IMR-90 (cell line): Measurements from ENCODE around the gene ZNF580. TPM values are rescaled to one million over a fixed set of nuclear protein-coding genes. Genes with fewer than 3 reads are reported as not detected.

Experiments
- ATAC-seq: fragments of 200-7000 bp; cut with Tn5 transposase; 2 replicates; pipeline ENCODE4 v1.9.1; 2020; ENCODE audit warnings: low read depth, mild to moderate bottlenecking, moderate library complexity
- BruUV-seq: library from RNA; stranded (reverse); fragments of 400-500 nt; replicated peaks from 2 replicates; lab custom pipeline; 2021; lab: Mats Ljungman, UMichigan
- CTCF ChIA-PET: fragments of 300-600 bp; formaldehyde crosslinking; extraction: SDS; loops from one replicate; lab custom pipeline; 2021; ENCODE audit warnings: antibody characterized with exemption; lab: Yijun Ruan, JAX
- POLR2A ChIA-PET: fragments of 300-600 bp; sonication (Branson Sonifier 250); formaldehyde crosslinking; loops from one replicate; lab custom pipeline; 2022; ENCODE audit warnings: antibody characterized with exemption; ENCODE audit not compliant: unreplicated experiment; lab: Charles Lee
- DNase-seq: peaks from one replicate; pipeline ENCODE4 v3.0.0; 2013
- H2AFZ ChIP-seq: replicated peaks from 2 replicates; pipeline ENCODE3; 2013; ENCODE audit warnings: low read length, mild to moderate bottlenecking; ENCODE audit not compliant: poor library complexity
- H2AK5ac ChIP-seq: 2 replicates; pipeline ENCODE4 v1.6.1; 2013; ENCODE audit warnings: low read depth, low read length, inconsistent platforms
- H2AK9ac ChIP-seq: replicated peaks from 2 replicates; pipeline ENCODE3; 2013; ENCODE audit warnings: mild to moderate bottlenecking, low read depth, low read length, moderate library complexity; ENCODE audit not compliant: poor library complexity
- H2BK120ac ChIP-seq: 2 replicates; pipeline ENCODE4 v1.6.1; 2013; ENCODE audit warnings: low read depth, low read length, inconsistent platforms
- H2BK15ac ChIP-seq: 3 replicates; pipeline ENCODE4 v1.6.1; 2013; ENCODE audit warnings: low read depth, low read length, inconsistent platforms
- H2BK20ac ChIP-seq: 2 replicates; pipeline ENCODE4 v1.6.1; 2013; ENCODE audit warnings: low read depth, mild to moderate bottlenecking, inconsistent platforms, low read length, moderate library complexity
- H2BK5ac ChIP-seq: 2 replicates; pipeline ENCODE4 v1.6.1; 2013; ENCODE audit warnings: mild to moderate bottlenecking, low read depth, low read length, inconsistent platforms; ENCODE audit not compliant: poor library complexity, severe bottlenecking
- H3K14ac ChIP-seq: replicated peaks from 2 replicates; pipeline ENCODE4 v1.6.1; 2013; ENCODE audit warnings: low read depth, low read length, inconsistent platforms
- H3K18ac ChIP-seq: 2 replicates; pipeline ENCODE4 v1.6.1; 2013; ENCODE audit warnings: low read depth, low read length, control low read depth
- H3K23ac ChIP-seq: 2 replicates; pipeline ENCODE4 v1.6.1; 2013; ENCODE audit warnings: low read depth, low read length, inconsistent platforms
- H3K27ac ChIP-seq: 2 replicates; pipeline ENCODE4 v1.5.1; 2013; ENCODE audit warnings: mild to moderate bottlenecking, control low read depth, low read length; ENCODE audit not compliant: insufficient read depth
- H3K27me3 ChIP-seq: 2 replicates; pipeline ENCODE4 v1.6.1; 2013; ENCODE audit warnings: low read length; ENCODE audit not compliant: control insufficient read depth, insufficient read depth
- H3K36me3 ChIP-seq: 2 replicates; pipeline ENCODE4 v1.6.1; 2013; ENCODE audit warnings: low read length, mixed read lengths; ENCODE audit not compliant: control insufficient read depth, insufficient read depth
- H3K4ac ChIP-seq: 2 replicates; pipeline ENCODE4 v1.6.1; 2013; ENCODE audit warnings: low read depth, low read length, inconsistent platforms
- H3K4me1 ChIP-seq: 2 replicates; pipeline ENCODE4 v1.6.1; 2013; ENCODE audit warnings: low read length, mixed read lengths; ENCODE audit not compliant: control insufficient read depth, insufficient read depth
- H3K4me2 ChIP-seq: 2 replicates; pipeline ENCODE4 v1.6.1; 2013; ENCODE audit warnings: low read depth, mild to moderate bottlenecking, control low read depth, low read length, moderate library complexity
- H3K4me3 ChIP-seq: 2 replicates; pipeline ENCODE4 v1.5.1; 2013; ENCODE audit warnings: low read depth, mild to moderate bottlenecking, control low read depth, low read length, moderate library complexity; ENCODE audit not compliant: insufficient read depth
- H3K56ac ChIP-seq: 2 replicates; pipeline ENCODE4 v1.6.1; 2013; ENCODE audit warnings: low read length, inconsistent platforms; ENCODE audit not compliant: insufficient read depth; ENCODE audit errors: extremely low read depth
- H3K79me1 ChIP-seq, 2 experiments: 2 replicates each; pipeline ENCODE4 v1.6.1; 2013; ENCODE audit warnings: low read length in 2 of 2, inconsistent platforms in 1 of 2, low read depth in 1 of 2
- H3K9ac ChIP-seq: 2 replicates; pipeline ENCODE4 v1.6.1; 2013; ENCODE audit warnings: low read depth, low read length, control low read depth
- H3K9me1 ChIP-seq: 2 replicates; pipeline ENCODE4 v1.6.1; 2013; ENCODE audit warnings: low read length, inconsistent platforms; ENCODE audit not compliant: insufficient read depth
- H3K9me3 ChIP-seq: 2 replicates; pipeline ENCODE4 v1.6.1; 2013; ENCODE audit warnings: low read length; ENCODE audit not compliant: control insufficient read depth, insufficient read depth
- H4K20me1 ChIP-seq: 2 replicates; pipeline ENCODE4 v1.6.1; 2013; ENCODE audit warnings: low read length, inconsistent platforms; ENCODE audit not compliant: insufficient read depth
- H4K5ac ChIP-seq: 2 replicates; pipeline ENCODE4 v1.6.1; 2013; ENCODE audit warnings: mild to moderate bottlenecking, low read depth, low read length, control low read depth
- H4K8ac ChIP-seq, 2 experiments: 2 replicates each; pipeline ENCODE4 v1.6.1; 2013; ENCODE audit warnings: low read depth in 2 of 2, low read length in 2 of 2, control low read depth in 1 of 2, inconsistent platforms in 1 of 2
- H4K91ac ChIP-seq: 2 replicates; pipeline ENCODE4 v1.6.1; 2013; ENCODE audit warnings: low read depth, low read length, inconsistent platforms; ENCODE audit not compliant: insufficient read depth
- RFX5 ChIP-seq: IDR thresholded peaks from 2 replicates; pipeline ENCODE4 v1.8.0; 2012; ENCODE audit warnings: low read depth, mild to moderate bottlenecking, low read length, moderate library complexity
- SMC3 ChIP-seq: fragments of 150-350 bp; IDR thresholded peaks from 2 replicates; pipeline ENCODE4 v1.6.1; 2016; ENCODE audit warnings: low read depth, mild to moderate bottlenecking, antibody characterized with exemption, low read length, moderate library complexity
- WGBS, 2 experiments: methylation state at CpG; one replicate each; pipeline versions ENCODE4 v1.1.5 to v1.1.7; 2013; ENCODE audit warnings: missing lambda C conversion rate in 2 of 2; ENCODE audit not compliant: insufficient read length in 1 of 2; ENCODE audit errors: extremely low coverage in 2 of 2; 5-methylcytosine and 5-hydroxymethylcytosine counted together
- dilution Hi-C: fragments of 300-500 bp; cut with HindIII; formaldehyde crosslinking; loops from one replicate; pipeline ENCODE4 v1.14.3; 2018; ENCODE audit warnings: low sequenced_read_pairs; ENCODE audit not compliant: unreplicated experiment
- in situ Hi-C: fragments of 300-500 bp; cut with MboI; formaldehyde crosslinking; loops from 3 replicates; pipeline ENCODE4 v1.14.3; 2019; ENCODE audit warnings: low sequenced_read_pairs, inconsistent platforms, mixed read lengths
- intact Hi-C: fragments of 100-400 bp; cut with micrococcal nuclease; formaldehyde crosslinking; loops from 2 replicates; pipeline ENCODE4 v1.10.0; 2022
- polyA plus RNA-seq, 3 experiments: library from polyadenylated mRNA; depleted of rRNA; stranded (reverse); fragments of >200 nt; gene quantifications; 2 replicates each; pipeline ENCODE4 v1.2.3, GENCODE V29; 2012; ENCODE audit warnings: low replicate concordance in 1 of 3
- total RNA-seq: library from RNA; depleted of rRNA; stranded (reverse); fragments of >200 nt; gene quantifications from 2 replicates; pipeline ENCODE4 v1.2.3, GENCODE V29; 2012

Gene ZNF580
- total and polyA plus RNA-seq, 2 of the 4 experiments (the other 2 are of a cell fraction), result 1.4 to 36.9 TPM

DNA sequence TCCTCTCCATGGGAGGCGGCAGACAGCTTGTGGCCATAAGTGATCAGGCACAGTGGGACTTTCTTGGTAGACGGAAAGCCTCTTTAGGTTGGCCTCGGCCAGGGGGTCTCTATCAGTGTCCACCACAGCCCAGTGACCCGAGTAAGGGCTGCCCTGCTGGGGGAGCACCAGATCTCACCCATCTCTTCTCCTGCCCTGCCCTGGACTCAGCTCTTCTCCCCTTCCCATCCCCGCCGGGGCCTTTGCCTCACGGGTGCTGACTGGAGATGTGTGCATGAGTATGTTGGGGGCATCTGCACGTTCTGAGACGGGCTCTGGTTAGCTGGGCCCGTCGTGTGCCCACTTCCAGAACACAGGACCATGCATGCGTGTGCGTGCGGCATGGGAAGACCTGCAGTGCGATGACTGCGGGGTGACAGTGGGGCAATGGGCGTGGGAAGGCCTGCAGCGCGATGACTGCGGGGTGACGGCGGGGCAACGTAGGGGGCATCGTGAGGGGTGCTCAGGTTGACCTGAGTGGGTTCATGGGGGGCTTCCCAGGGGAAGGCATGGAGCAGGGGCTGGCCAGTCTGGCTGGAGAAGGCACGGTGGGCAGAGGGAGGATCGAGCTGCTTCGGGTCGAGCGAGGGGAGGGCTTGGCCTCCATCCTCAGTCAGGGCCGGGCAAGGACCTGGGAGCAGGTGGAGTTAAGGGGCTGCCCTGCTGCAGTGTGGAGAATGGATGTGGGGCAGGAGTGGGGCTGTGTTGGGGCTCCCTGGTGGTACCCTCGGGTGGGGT lies 50.2 kb downstream of the ZNF580 start (continued):
- TF ChIP-seq RFX5, result no peak

DNA sequence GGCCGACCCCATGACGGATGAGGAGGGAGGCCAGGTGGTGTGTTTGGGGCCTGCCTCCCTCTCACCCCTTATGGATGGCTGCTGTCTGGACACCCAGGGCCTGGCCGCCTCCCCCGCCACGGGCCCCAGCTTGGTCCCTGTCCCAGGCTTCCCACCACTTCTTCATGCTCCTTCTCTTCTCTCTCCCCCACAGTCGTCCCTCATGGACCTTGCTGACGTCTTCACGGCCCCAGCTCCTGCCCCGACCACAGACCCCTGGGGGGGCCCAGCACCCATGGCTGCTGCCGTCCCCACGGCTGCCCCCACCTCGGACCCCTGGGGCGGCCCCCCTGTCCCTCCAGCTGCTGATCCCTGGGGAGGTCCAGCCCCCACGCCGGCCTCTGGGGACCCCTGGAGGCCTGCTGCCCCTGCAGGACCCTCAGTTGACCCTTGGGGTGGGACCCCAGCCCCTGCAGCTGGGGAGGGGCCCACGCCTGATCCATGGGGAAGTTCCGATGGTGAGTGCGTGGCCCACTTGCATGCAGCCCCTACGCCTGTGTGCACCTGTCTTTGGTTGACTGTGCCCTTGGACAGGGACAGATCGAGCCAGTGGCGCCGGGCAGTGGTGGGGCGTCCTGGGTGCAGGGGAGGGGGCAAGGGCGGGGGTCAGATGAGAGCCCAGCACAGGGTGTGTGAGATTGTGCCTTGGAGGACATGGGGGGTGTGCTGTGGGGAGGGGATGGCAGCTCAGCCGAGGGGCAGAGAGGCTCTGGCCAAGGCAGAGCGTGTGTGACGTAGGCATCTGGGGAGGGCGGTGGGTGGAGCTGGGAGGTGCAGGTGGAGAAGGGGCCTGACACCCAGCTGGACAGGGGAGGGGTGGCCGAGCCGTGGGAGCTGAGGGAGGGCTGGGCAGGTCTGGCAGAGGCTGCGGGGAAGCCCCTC lies 51.0 kb downstream of the ZNF580 start:
- H2BK15ac ChIP-seq, result no peak overlapping the region

More for the DNA sequence above, 51.0 kb downstream of the ZNF580 start:
- Histone ChIP-seq H3K18ac (no peak overlapping the region), H3K36me3 (peaks cover 69% of the 10 kb centered on the region), H2BK120ac (no peak overlapping the region), H4K5ac (no peak overlapping the region), H3K79me1 (peaks cover 4 to 14% of the 10 kb centered on the region in 2 experiments; a peak in 2 of 4 replicates), H3K27me3 (no peaks in the 10 kb centered on the region), H3K9me3 (no peaks in the 10 kb centered on the region), H2BK5ac (no peak overlapping the region), H3K23ac (no peak overlapping the region), H3K4me1 (no peaks in the 10 kb centered on the region), H2AK5ac (no peak overlapping the region), H3K9ac (no peak overlapping the region), H2AFZ (no peak overlapping the region), H3K14ac (no peak overlapping the region), H3K56ac (no peak overlapping the region), H3K27ac (no peak overlapping the region), H4K20me1 (peaks cover 17% of the 10 kb centered on the region), H3K4me3 (no peak overlapping the region), H4K8ac (no peak overlapping the region), H4K91ac (no peak overlapping the region), H2BK20ac (no peak overlapping the region), H2AK9ac (no peak overlapping the region), H3K9me1 (no peaks in the 10 kb centered on the region), H3K4ac (no peak overlapping the region), H3K4me2 (no peak overlapping the region)
- ChIA-PET POLR2A (no interaction called here), CTCF (no interaction called here)
- ATAC-seq (no peak), DNase-seq (no peak)
- TF ChIP-seq SMC3, result no peak
- in situ Hi-C loops (loop anchor here (25.0 kb wide), 1 partner anchor 445 kb away; the partner anchor contains the start of gene ZNF444), dilution Hi-C loops (no loop called here), intact Hi-C loops (no loop called here)
- BruUV-seq, result no TSS peak
- WGBS, 2 experiments, result 89% methylated on average over 3 of the region's 31 CpGs; no CpG with 5 or more reads in 1 of the 2 experiments
